BJ (cell line): ENCODE data around the gene KRTAP4-8. TPM values are rescaled to one million over a fixed set of nuclear protein-coding genes. Genes with fewer than 3 reads are reported as not detected.
"Not testable (repeated sequence)": the region's sequence is repeated elsewhere in the genome, so short reads cannot be mapped to it uniquely, and the experiment has no call there.

Experiments
- CTCF ChIA-PET: fragments of 350-600 bp; formaldehyde crosslinking; extraction: SDS; loops from one replicate; lab custom pipeline; 2021; ENCODE audit warnings: antibody characterized with exemption, inconsistent platforms; lab: Yijun Ruan, JAX
- POLR2A ChIA-PET: fragments of 300-600 bp; sonication (Branson Sonifier 250); formaldehyde crosslinking; extraction: SDS; loops from one replicate; lab custom pipeline; 2021; ENCODE audit warnings: antibody characterized with exemption; lab: Charles Lee
- DNase-seq: peaks from one replicate; pipeline ENCODE4 v3.0.0-alpha.2; 2011; ENCODE audit warnings: low read depth
- H3K27me3 ChIP-seq: 2 replicates; pipeline ENCODE4 v1.6.0; 2011; ENCODE audit warnings: low read length; ENCODE audit not compliant: control insufficient read depth, insufficient read depth
- H3K36me3 ChIP-seq: 2 replicates; pipeline ENCODE4 v1.5.1; 2011; ENCODE audit warnings: low read length; ENCODE audit not compliant: control insufficient read depth, insufficient read depth
- H3K4me3 ChIP-seq: 2 replicates; pipeline ENCODE4 v1.5.1; 2011; ENCODE audit warnings: low read depth, mild to moderate bottlenecking, control low read depth, low read length
- polyA plus RNA-seq: library from polyadenylated mRNA; depleted of rRNA; stranded (reverse); fragments of >200 nt; gene quantifications from 2 replicates; pipeline ENCODE4 v1.2.3, GENCODE V29; 2011
- TF ChIP-seq, protein P1 (sequence below): IDR thresholded peaks from 2 replicates; pipeline ENCODE4 v1.5.1; 2011; ENCODE audit warnings: low read depth, mild to moderate bottlenecking, control low read depth, inconsistent platforms, low read length, moderate library complexity; ENCODE audit not compliant: insufficient read depth

The KRTAP4-8 gene
- polyA plus RNA-seq, 1 experiment = not detected

DNA sequence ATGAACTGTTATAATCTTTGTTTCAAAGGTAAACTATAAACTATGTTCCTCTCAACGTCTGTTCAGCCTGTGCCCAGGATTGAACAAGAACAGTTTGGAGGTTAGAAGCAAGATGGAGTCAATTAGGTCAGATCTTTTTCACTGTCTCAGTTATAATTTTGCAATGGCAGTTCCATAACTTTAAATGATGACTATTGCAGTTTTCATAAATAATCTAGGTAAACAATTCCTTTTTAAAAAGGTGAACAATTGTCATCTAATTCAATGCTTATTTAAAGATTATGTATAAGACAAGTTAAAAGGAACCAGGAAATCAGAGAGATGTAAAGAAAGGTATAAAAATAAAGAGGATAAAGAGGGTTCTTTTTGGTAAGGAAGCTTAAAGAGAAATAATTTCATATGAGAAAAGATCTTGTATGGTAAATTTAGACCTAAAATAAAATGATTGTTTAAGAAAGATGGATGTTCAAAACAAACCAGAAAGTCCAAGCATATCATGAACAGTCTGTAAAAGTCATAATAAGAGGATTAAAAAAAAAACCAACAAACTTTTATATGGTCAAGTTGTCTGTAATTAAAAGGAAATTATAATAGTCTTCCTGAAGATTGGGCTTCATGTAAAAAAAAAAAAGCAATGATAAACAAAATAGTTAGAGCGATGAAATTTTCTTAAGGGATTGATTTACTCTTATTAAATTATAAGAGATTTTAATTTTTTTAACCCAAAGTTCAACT is 13.4 kb upstream of the KRTAP4-8 start:
- H3K4me3 ChIP-seq = peak overlapping the region; percentile 5; the same call in 1 of the 2 replicates
- TF ChIP-seq, protein P1, sequence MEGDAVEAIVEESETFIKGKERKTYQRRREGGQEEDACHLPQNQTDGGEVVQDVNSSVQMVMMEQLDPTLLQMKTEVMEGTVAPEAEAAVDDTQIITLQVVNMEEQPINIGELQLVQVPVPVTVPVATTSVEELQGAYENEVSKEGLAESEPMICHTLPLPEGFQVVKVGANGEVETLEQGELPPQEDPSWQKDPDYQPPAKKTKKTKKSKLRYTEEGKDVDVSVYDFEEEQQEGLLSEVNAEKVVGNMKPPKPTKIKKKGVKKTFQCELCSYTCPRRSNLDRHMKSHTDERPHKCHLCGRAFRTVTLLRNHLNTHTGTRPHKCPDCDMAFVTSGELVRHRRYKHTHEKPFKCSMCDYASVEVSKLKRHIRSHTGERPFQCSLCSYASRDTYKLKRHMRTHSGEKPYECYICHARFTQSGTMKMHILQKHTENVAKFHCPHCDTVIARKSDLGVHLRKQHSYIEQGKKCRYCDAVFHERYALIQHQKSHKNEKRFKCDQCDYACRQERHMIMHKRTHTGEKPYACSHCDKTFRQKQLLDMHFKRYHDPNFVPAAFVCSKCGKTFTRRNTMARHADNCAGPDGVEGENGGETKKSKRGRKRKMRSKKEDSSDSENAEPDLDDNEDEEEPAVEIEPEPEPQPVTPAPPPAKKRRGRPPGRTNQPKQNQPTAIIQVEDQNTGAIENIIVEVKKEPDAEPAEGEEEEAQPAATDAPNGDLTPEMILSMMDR = no peak
- POLR2A ChIA-PET = no interaction called here
- peaks cover 4% of the 10 kb centered on the region for H3K36me3 ChIP-seq
- no peaks in the 10 kb centered on the region for H3K27me3 ChIP-seq
- CTCF ChIA-PET = interaction anchor here (1.1 kb wide), 1 partner anchor 35 kb away, joined by 3 read pairs; no protein-coding TSS in a partner anchor
- DNase-seq = no peak

DNA sequence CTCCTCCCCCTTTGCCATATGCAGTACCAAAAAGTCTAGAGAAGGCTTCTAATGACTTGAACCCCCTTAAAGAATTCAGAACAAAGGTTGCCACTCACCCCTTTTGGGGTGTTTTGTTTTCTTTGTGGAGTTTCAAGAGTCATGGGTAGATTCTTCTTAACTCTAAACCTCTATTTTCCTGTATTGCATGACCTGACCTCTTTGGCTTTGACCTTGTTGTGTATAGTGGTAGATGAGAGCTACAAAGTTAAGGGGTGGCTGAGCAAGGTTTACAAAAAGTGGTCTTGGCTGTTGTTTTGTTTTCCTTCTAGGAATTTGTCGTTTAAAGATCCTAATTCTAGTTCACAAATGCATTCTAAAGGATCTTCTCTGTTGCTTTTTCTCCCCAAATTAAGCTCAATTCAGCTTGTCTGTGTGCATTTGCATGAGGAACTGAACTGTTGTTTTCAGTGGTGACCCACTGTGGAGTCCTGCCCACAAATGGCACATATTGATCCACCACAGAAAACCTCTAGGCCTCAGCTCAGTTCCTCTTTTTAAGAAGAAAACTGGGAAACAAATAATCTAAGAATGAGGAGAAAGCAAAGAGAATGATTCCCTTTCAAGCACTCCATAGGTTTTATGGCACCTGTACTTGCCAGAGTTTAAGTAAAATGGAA is 10.9 kb upstream of the KRTAP4-8 start:
- POLR2A ChIA-PET = interaction anchor here (0.6 kb wide), 1 partner anchor 439 kb away, joined by 4 read pairs; no protein-coding TSS in a partner anchor
- CTCF ChIA-PET = not testable (repeated sequence)
- peak overlapping the region; percentile 36 for H3K4me3 ChIP-seq

DNA sequence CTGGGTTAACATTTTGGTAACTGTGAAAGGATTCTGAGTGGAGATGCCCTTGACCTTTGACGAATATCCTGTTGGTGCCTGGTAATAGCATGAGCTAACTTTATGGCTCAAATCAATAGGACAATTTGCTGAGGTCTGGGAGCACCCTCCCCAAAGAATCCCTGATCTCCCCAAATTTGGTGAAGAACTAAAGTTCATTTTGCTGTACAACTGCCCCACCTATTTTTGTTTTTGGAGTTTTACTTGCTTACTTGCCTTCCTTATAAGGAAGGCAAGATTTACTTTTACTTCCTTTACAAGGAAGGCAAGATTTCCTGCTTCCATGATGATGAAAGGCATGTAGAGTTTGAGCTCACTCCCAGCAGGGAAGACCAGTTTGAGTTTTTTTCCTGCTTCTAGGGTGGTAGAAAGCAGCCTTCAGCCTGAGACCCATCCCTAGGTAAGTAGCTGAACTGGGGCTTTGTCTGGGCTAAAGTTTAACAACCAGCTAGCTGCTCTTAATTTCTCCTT is 10.1 kb upstream of the KRTAP4-8 start:
- Histone ChIP-seq H3K27me3 (no peaks in the 10 kb centered on the region), H3K36me3 (no peaks in the 10 kb centered on the region), H3K4me3 (peak overlapping the region; percentile 36)
- POLR2A ChIA-PET = interaction anchor here (0.6 kb wide), 1 partner anchor 440 kb away, joined by 4 read pairs; no protein-coding TSS in a partner anchor
- TF ChIP-seq, protein P1 = no peak
- no peak for DNase-seq
- CTCF ChIA-PET = no interaction called here

More for the DNA sequence above, 10.9 kb upstream of the KRTAP4-8 start:
- not testable (repeated sequence) for DNase-seq, H3K36me3 ChIP-seq, H3K27me3 ChIP-seq

DNA sequence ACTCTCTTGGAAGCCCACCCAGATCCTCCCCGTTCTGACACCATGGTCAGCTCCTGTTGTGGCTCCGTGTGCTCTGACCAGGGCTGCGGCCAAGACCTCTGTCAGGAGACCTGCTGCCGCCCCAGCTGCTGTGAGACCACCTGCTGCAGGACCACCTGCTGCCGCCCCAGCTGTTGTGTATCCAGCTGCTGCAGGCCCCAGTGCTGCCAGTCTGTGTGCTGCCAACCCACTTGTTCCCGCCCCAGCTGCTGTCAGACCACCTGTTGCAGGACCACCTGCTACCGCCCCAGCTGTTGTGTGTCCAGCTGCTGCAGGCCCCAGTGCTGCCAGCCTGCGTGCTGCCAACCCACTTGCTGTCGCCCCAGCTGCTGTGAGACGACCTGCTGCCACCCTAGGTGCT is 7.4 kb upstream of the KRTAP4-8 start, which contains the start of gene KRTAP4-9:
Gene KRTAP4-9 (plus strand): TSS at position 43 of the 400 bp plus-strand sequence. CDS start 0 bp downstream, at position 43.
- H3K27me3 ChIP-seq, H3K36me3 ChIP-seq, H3K4me3 ChIP-seq, DNase-seq, POLR2A ChIA-PET, CTCF ChIA-PET: not testable (repeated sequence)

DNA sequence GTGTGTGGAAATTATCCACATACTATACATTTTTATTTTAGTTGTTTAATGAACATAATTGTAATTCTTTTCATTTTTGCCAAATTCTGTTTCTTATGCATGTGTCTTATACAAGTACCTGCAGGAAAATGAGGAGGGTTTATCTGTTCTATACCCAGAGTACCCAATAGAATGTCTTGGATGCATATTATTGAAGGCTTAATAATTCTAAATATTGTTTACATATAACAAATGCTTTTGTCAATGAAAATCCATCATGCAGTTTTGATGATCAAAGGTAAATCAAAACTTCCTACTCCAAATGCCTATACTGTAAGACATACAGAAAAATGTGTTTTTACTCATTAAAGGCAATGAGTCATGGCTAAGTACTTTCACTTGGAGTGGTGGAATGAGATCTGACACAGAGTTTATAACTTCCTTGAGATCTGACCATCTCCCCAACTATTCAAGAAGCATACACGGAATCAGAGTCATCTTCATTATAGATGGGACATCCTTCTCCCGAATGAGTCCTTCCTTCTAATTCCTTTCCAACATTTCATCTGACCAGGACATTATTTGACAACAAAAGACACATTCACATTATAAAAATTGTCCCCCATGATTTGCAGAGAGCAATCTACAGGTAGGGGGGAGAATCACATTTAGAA is 6.6 kb upstream of the KRTAP4-8 start:
- CTCF ChIA-PET, POLR2A ChIA-PET, H3K36me3 ChIP-seq, H3K4me3 ChIP-seq, H3K27me3 ChIP-seq, DNase-seq: not testable (repeated sequence)

GRCh38 chr17:41103896-41104295 is 6.0 kb upstream of the KRTAP4-8 start:
- TF ChIP-seq, protein P1 = no peak
- ChIA-PET CTCF (no interaction called here), POLR2A (no interaction called here)
- Histone ChIP-seq H3K27me3 (no peaks in the 10 kb centered on the region), H3K36me3 (no peaks in the 10 kb centered on the region), H3K4me3 (no peak overlapping the region)
- DNase-seq = no peak
